Stimulated activated CD4-positive, alpha-beta T cell treated with anti-CD3 and anti-CD28 coated beads, TNF-alpha, amount 100 ng/mL, for 24 hours (primary cell): ENCODE data around the gene ATP5ME.

Source experiments
- DNase-seq, 3 experiments: peaks; one replicate each; pipeline ENCODE4 v3.0.0-alpha.2; 2020; ENCODE audit warnings: low read depth in 3 of 3

Gene ATP5ME

GRCh38 chr4:622996-623913, 50.8 kb downstream of the ATP5ME start:
- DNase-seq, result no peak
